Fibroblast of villous mesenchyme (primary cell): Measurements from ENCODE around the gene SIK3. TPM values are rescaled to one million over a fixed set of nuclear protein-coding genes. Genes with fewer than 3 reads are reported as not detected.
"Not testable (repeated sequence)": the region's sequence is repeated elsewhere in the genome, so short reads cannot be mapped to it uniquely, and the experiment has no call there.

Source experiments
- DNase-seq: peaks from one replicate; pipeline ENCODE4 v3.0.0-alpha.2; 2010; ENCODE audit warnings: low read depth
- H3K4me3 ChIP-seq: 2 replicates; pipeline ENCODE4 v1.5.1; 2011; ENCODE audit warnings: low read depth, mild to moderate bottlenecking, low read length
- total RNA-seq: library from RNA; depleted of rRNA; stranded (reverse); fragments of >200 nt; gene quantifications from 2 replicates; pipeline ENCODE4 v1.2.3, GENCODE V29; 2012
- TF ChIP-seq, protein P1 (sequence below): IDR thresholded peaks from 2 replicates; pipeline ENCODE4 v1.5.1; 2012; ENCODE audit warnings: low read depth, mild to moderate bottlenecking, low read length; ENCODE audit not compliant: insufficient read depth

SIK3 gene
- total RNA-seq, 1 donor = 14.2 TPM

DNA sequence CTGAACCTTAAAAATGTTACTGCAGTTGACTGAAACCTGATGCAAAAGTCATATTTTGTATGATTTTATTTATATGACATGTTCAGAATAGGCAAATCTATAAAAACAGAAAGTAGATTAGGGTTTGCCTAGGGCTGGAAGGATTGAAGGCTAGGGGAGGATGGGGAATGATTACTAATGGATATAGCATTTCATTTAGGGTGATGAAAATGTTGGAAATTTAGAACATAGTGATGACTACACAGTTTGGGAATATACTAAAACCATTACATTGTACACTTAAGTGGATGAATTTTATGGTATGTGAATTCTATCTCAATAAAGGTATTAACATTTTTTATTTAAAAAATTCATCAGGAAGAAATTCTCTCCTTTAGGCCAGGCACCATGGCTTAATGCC is 22.9 kb upstream of the SIK3 start:
- TF ChIP-seq, protein P1, sequence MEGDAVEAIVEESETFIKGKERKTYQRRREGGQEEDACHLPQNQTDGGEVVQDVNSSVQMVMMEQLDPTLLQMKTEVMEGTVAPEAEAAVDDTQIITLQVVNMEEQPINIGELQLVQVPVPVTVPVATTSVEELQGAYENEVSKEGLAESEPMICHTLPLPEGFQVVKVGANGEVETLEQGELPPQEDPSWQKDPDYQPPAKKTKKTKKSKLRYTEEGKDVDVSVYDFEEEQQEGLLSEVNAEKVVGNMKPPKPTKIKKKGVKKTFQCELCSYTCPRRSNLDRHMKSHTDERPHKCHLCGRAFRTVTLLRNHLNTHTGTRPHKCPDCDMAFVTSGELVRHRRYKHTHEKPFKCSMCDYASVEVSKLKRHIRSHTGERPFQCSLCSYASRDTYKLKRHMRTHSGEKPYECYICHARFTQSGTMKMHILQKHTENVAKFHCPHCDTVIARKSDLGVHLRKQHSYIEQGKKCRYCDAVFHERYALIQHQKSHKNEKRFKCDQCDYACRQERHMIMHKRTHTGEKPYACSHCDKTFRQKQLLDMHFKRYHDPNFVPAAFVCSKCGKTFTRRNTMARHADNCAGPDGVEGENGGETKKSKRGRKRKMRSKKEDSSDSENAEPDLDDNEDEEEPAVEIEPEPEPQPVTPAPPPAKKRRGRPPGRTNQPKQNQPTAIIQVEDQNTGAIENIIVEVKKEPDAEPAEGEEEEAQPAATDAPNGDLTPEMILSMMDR = no peak
- H3K4me3 ChIP-seq = no peak overlapping the region
- DNase-seq = no peak

- TF ChIP-seq, protein P1 = no peak
- DNase-seq = no peak
- H3K4me3 ChIP-seq = no peak overlapping the region
Measured at GRCh38 chr11:117117681-117118080, 19.5 kb upstream of the SIK3 start.

GRCh38 chr11:117112939-117113338 is 14.7 kb upstream of the SIK3 start:
- not testable (repeated sequence) for DNase-seq, H3K4me3 ChIP-seq

DNA sequence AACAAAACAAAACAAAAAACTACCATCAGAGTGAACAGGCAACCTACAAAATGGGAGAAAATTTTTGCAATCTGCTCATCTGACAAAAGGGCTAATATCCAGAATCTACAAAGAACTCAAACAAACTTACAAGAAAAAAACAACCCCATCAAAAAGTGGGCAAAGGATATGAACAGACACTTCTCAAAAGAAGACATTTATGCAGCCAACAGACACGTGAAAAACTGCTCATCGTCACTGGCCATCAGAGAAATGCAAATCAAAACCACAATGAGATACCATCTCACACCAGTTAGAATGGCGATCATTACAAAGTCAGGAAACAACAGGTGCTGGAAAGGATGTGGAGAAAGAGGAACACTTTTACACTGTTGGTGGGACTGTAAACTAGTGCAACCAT is 14.3 kb upstream of the SIK3 start:
- H3K4me3 ChIP-seq, DNase-seq: not testable (repeated sequence)

- no peak overlapping the region for H3K4me3 ChIP-seq
- no peak for DNase-seq
- TF ChIP-seq, protein P1 = no peak
Measured at GRCh38 chr11:117110294-117110950, 12.2 kb upstream of the SIK3 start.

DNA sequence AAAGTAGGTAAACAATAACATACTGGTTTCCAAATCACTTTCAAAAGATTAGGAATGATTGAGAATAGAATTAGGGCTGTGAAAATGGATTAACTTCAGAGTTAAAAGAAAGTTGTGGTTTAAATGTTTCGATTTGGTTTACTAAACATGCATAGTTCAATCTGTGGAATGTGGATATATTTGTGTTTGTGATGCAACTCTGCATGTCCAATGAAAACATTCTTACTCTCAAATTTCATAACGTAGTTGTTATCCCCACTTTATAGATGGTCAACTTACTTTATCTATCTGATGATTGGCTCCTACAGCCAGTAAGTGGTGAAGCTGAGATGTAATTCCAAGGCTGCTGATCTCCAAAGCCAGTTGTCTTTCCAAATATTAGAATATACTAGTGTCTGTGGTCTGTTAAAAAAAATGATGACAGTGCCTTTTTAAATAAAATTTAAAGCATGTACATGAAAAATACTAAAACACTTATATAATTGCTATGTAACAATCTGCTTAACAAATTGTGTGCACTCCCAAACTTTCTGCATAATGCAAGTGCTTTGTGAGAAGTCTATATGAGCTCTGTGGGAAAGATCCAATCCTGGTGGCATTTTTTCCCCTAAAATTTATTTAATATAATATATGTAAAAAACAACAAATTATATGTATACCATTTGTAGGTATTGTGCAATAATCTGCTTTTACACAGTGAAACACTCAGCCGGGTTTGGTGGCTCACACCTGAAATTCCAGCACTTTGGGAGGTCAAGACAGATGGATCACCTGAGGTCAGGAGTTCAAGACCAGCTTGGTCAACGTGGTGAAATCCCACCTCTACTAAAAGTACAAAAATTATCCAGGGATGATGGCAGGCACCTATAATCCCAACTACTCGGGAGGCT is 9.7 kb upstream of the SIK3 start:
- no peak overlapping the region for H3K4me3 ChIP-seq
- peak; percentile 79 for DNase-seq
- TF ChIP-seq, protein P1 = no peak

GRCh38 chr11:117100556-117100955 is 2.3 kb upstream of the SIK3 start:
- TF ChIP-seq, protein P1 = no peak
- DNase-seq = no peak
- no peak overlapping the region for H3K4me3 ChIP-seq
